Measurements from ENCODE around the gene PTPRM. TPM values are rescaled to one million over a fixed set of nuclear protein-coding genes. Genes with fewer than 3 reads are reported as not detected.

The PTPRM gene
- polyA plus RNA-seq, 1 donor from 2014 or later: 126 TPM

DNA sequence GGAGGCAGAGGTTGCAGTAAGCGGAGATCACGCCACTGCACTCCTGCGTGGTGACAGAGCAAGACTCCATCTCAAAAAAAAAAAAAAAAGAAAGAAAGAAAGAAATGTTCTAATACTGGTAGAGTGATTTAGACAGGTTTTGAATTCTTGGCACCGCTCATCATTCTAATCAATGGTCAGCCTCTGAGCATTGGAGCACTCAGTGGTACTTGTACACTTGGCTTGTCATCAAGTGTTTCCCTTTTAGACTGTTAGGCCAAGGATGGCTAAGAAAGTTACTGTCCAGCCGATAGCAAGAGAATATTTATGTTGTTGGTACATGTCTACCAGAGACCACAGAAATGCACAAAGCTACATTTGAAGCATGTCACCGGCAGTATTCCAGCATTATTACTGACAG, 598.0 kb downstream of the PTPRM start:
- TF ChIP-seq CTCF (IDR thresholded peaks at IDR 0.05; ENCODE audit: poor library complexity, severe bottlenecking) (no peak), SMC3 (conservative IDR thresholded peaks at IDR 0.05; ENCODE audit: poor library complexity) (no peak), EP300 (conservative IDR thresholded peaks at IDR 0.05; ENCODE audit: poor library complexity, severe bottlenecking) (no peak), POLR2AphosphoS5 (IDR thresholded peaks at IDR 0.05) (no peak), TAF1 (IDR thresholded peaks at IDR 0.05; ENCODE audit: low read depth) (no peak), EZH2 (IDR thresholded peaks at IDR 0.05; ENCODE audit: borderline replicate concordance, insufficient read depth, low read length, poor library complexity, severe bottlenecking) (no peak), REST (IDR thresholded peaks at IDR 0.05; ENCODE audit: borderline replicate concordance) (no peak), MXI1 (conservative IDR thresholded peaks at IDR 0.05; ENCODE audit: poor library complexity, severe bottlenecking) (no peak), RAD21 (conservative IDR thresholded peaks at IDR 0.05) (no peak)
- H3K4me2 ChIP-seq (ENCODE audit: low read length): no peak overlapping the region
- no peaks in the 10 kb centered on the region for H3K9me3 ChIP-seq (ENCODE audit: low read length)
- no peaks in the 10 kb centered on the region for H3F3A ChIP-seq (ENCODE audit: insufficient read depth, low read length, poor library complexity, severe bottlenecking)
- H3K36me3 ChIP-seq (ENCODE audit: insufficient read depth, low read length): no peaks in the 10 kb centered on the region
- H4K20me1 ChIP-seq (ENCODE audit: insufficient read depth): no peaks in the 10 kb centered on the region
- H3K27me3 ChIP-seq (ENCODE audit: insufficient read depth, low read depth, low read length): no peaks in the 10 kb centered on the region
- H3K9me2 ChIP-seq (ENCODE audit: insufficient read depth, low read length): no peaks in the 10 kb centered on the region
- H3K9ac ChIP-seq (ENCODE audit: low read length): no peak overlapping the region
- no peak overlapping the region for H2AFZ ChIP-seq (ENCODE audit: low read depth, low read length)
- H3K79me2 ChIP-seq (replicated peaks; ENCODE audit: insufficient read depth, low read length): no peaks in the 10 kb centered on the region
- H3K27ac ChIP-seq (ENCODE audit: low read length): no peak overlapping the region
- no peak overlapping the region for H3K4me3 ChIP-seq (ENCODE audit: low read length)

GRCh38 chr18:8167026-8167425, 599.9 kb downstream of the PTPRM start:
- no peaks in the 10 kb centered on the region for H3K79me2 ChIP-seq (replicated peaks; ENCODE audit: insufficient read depth, low read length)
- no peaks in the 10 kb centered on the region for H3K9me2 ChIP-seq (ENCODE audit: insufficient read depth, low read length)
- H3K4me2 ChIP-seq (ENCODE audit: low read length): no peak overlapping the region
- H2AFZ ChIP-seq (ENCODE audit: low read depth, low read length): no peak overlapping the region
- H3K4me3 ChIP-seq (ENCODE audit: low read length): no peak overlapping the region
- H3K27ac ChIP-seq (ENCODE audit: low read length): no peak overlapping the region
- no peaks in the 10 kb centered on the region for H3K9me3 ChIP-seq (ENCODE audit: low read length)
- H3K27me3 ChIP-seq (ENCODE audit: insufficient read depth, low read depth, low read length): no peaks in the 10 kb centered on the region
- no peaks in the 10 kb centered on the region for H3F3A ChIP-seq (ENCODE audit: insufficient read depth, low read length, poor library complexity, severe bottlenecking)
- no peaks in the 10 kb centered on the region for H4K20me1 ChIP-seq (ENCODE audit: insufficient read depth)
- TF ChIP-seq TAF1 (IDR thresholded peaks at IDR 0.05; ENCODE audit: low read depth) (no peak), CTCF (IDR thresholded peaks at IDR 0.05; ENCODE audit: poor library complexity, severe bottlenecking) (no peak), RAD21 (conservative IDR thresholded peaks at IDR 0.05) (no peak), MXI1 (conservative IDR thresholded peaks at IDR 0.05; ENCODE audit: poor library complexity, severe bottlenecking) (no peak), REST (IDR thresholded peaks at IDR 0.05; ENCODE audit: borderline replicate concordance) (no peak), POLR2AphosphoS5 (IDR thresholded peaks at IDR 0.05) (no peak), EP300 (conservative IDR thresholded peaks at IDR 0.05; ENCODE audit: poor library complexity, severe bottlenecking) (no peak), SMC3 (conservative IDR thresholded peaks at IDR 0.05; ENCODE audit: poor library complexity) (no peak)
- H3K36me3 ChIP-seq (ENCODE audit: insufficient read depth, low read length): no peaks in the 10 kb centered on the region
- no peak overlapping the region for H3K9ac ChIP-seq (ENCODE audit: low read length)
